NT2/D1 (cell line): Measurements from ENCODE around the gene WDR20.

Experiments
- SUZ12 ChIP-seq: IDR thresholded peaks from 2 replicates; pipeline ENCODE4 v1.6.1; 2011; ENCODE audit not compliant: insufficient read length, insufficient read depth; ENCODE audit errors: extremely low read depth
- YY1 ChIP-seq: IDR thresholded peaks from 2 replicates; pipeline ENCODE4 v1.6.1; 2011; ENCODE audit not compliant: insufficient read length, insufficient read depth
- ZNF274 ChIP-seq: IDR thresholded peaks from 2 replicates; pipeline ENCODE4 v1.6.1; 2011; ENCODE audit warnings: mild to moderate bottlenecking, low read depth, low read length

DNA sequence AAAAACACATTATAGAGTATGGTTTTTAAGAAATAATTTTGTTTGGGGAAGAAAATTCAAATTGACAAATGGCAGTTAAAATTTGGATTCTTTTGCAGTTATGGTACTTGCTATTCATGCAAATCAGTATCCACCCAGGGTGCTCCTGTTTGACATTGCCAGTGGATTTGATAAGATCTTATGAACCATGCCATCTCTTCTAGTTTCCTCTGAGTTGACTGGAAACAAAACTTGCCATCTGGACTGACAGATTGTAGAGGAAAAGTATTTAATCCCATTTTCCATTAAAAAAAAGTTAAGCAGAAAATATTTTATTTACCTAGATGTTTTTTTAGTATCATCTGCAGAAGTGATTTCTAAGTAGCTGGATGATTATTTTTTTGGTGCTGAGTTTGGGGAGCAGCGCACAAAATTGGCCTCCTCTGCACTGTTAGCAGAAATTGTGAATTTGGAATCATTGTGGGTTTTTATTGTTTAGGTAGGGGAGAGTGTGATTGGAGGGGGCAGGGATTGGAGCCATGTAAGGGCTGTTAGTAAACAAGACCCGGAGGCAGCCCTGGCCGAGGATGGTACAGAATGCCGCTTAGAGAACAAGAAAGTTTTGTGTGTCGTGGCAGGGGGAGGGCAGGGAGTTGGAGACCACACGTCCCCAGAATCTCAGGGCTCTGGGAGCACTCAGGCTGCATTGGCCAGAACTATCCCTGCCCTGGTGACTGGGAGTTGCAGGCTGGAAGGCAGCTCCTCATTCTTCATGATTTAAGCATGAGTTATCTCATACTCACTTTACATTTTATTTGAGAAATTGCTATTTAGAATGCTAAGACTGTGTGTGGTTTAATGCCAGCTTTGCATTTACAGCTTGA is 56.6 kb downstream of the WDR20 start:
- no peak for TF ChIP-seq SUZ12
- TF ChIP-seq YY1: no peak
- TF ChIP-seq ZNF274: no peak
